HG02763 (cell line): ENCODE data around the gene HOXA7.

Source experiments
- ATAC-seq: cut with Tn5 transposase; IDR thresholded peaks from one replicate; pipeline ENCODE4 v1.9.1; 2021; ENCODE audit warnings: mild to moderate bottlenecking, moderate library complexity; ENCODE audit not compliant: unreplicated experiment

Gene HOXA7

DNA sequence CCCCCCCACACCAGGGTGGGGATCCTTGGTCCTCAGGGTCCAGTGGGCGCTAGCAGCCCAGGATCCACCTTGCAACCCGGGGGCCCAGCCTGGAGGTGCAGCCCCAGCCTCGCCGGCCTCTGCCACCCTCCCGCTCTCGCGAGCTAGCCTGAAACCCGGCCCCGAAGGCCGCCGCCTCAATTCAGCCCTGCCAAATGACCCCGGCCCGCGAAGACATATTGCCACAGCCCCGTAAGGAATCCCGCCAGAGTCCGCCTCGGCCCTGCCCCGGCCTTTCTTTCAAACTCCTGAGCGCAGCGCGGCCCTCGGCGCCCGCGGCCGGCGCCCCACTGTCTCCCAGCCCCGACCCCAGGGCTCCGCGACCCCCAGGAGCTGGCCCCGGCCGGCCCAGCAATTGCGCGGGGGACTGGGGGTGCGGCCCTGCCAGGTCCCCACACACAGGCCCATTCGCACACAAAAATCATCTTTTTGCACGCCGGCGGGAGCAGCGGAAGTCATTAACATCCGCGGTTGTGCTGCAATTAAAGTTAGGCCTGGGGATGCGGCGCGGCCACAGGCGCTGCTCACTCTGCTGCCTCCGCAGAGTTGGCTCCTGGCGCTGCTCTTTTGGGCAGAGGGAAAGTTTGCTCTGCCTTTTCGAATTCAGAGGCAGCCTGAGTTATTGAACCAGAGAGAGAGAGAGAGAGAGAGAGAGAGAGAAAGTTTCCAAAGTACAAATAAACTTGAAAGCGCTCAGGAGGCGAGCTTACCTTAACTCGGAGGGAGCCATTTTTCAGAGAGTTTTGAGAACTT lies 16.9 kb downstream of the HOXA7 start:
- ATAC-seq = no peak

DNA sequence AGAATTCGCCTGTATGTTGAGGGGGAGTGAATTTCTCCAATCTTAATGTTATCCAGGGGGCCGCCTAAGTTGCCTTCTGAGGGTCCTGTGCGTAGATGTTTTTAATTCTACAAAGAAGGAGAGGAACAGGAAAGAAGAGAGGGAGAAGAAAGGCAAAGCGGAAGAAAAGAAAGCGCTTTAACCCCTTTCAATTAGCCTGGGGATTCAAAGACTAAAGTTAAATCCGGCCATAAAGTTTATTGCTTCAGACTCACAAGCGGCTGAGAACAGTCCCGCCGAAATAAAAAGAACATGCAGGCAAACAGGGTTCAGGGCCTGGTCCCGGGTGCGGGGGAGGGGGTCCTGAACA lies 17.5 kb downstream of the HOXA7 start:
- ATAC-seq = no peak

DNA sequence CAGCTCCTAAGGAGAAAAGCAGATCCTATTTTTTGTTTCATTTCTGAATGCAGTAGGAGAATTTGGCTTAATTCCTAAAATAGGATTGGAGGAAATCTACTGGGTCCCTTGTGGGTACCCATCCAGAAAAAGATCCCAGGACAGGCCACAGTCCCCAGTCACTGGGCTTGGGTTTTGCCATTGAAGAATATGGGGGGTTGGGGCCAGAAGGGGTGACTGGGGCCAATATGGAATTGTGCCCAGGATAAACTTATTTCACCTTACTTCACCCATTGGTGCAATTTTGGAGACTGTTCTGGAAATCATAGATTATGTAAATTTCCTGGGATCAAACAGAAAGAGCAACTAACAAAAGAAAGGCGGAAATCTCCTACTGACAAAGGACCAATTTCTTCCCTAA lies 18.0 kb downstream of the HOXA7 start:
- no peak for ATAC-seq

DNA sequence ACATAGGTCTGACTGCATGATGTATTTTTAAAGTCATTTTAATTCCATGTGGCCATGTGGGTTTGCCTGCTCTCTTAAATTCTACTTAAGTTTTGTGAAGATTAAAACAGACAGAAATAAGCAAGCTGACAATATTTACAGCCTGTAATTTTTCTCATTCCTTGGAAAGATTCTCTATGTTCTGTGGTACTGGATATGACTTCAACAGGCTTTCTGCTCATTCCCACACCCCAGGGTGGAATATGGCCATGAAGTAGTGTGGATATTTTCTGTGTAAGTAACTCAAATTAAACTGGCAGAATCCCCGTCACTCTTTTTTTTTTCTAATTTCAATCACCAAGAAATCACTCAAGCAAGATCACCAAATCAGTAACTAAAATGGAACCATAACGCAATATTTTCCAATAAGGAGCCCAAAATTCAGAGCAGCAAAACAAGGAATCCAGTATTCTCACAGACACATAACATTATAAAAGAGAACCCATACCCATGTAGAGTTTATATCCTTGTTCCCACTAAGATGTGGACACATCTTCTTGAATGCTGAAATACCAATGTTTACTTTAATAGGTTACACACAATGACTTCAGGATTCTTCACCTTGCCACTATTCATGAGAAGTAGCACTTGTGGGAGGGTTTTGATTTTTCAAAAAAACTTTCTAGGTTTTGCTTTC lies 18.7 kb downstream of the HOXA7 start:
- no peak for ATAC-seq

DNA sequence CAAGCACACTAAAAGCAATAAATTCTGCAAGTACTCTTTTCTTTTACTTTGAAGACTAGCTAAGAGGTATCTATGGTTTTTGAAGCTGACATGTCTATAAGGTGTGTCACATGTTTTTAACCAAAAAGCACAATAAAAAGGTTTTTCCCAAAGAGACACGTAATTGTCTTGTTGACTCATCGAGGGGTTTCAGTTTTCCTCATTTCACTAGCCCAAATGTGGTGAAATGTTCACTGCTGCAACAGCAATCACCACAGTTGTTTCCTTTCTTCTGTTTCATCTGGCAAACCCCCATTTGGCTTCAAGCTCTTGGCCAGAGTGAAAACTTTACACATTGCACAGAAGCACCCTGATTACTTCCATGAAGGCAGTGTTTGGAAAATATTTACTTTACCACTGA lies 22.1 kb downstream of the HOXA7 start:
- ATAC-seq = no peak

DNA sequence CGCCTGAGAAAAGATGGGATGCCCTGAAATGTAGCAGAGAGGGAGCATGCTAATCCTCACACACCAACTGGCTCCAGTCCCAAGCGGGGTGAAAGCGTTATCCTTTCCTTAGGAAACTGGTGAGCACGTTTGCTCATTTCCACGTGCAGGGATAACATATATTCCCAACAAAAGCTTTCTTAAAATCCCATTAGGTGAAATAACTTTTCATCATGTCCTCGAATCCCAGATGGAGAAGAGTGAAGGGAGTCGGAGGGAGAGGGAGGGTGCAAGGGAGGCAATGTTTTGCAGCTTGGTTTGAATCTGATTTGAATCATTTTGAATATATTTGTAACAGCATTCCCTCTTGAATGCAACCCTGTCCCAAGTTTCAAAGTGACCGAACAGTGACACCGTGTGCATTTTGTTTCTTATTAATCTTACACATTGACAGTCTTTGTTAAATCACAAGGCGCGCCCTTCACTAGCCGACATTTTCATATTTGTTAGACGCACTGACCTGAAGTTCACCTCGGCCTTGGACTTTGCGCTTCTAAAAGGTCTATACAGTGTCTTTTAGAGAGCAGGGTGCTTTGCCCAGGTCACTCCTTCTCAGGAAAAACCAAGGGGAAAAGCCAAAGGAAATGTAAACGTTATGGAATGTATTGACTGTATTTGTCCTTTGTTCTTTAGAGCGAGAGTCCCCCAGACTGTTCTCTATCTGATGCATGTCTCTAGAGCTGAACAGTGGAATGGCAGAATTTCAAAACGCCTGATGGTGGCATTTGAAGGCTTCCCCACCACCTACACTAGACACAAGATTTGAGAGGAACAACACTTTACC lies 22.9 kb downstream of the HOXA7 start:
- ATAC-seq = no peak

DNA sequence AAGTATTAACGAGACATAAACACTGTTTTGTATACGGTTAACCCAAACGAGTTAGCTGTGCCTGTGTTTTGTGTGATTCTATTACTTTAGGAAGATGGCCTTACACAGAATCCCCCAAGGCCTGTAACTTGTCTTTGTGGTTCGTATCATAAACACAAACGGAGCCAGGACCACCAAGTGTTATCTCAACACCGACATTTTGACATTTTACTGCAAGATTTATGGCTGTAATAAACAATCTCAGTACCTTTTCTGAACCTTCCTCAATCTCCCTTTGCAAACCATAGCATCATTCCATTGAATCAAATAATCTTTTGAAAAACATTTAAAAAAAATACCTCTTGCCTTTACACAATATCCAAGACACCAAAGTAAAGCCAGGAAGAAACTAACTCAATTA lies 23.5 kb downstream of the HOXA7 start:
- no peak for ATAC-seq

DNA sequence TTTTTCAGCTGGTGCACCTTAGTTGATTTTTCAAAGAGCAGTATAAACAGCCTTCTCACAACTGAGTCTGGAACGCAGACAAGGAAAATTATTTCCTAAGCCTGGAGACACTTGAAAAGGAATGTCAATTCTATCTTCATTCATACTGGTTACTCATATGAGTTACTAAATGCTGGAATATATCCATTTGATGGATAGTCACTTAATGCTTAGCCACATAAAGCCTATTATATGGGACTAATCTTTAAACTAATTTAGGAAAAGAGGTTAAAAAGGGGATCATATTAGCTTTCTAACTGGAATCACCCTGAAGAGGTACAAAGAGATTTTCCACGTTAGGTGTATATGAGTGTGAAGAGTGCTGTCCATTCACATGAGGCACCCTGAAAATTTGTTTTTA lies 24.3 kb downstream of the HOXA7 start:
- ATAC-seq = no peak

DNA sequence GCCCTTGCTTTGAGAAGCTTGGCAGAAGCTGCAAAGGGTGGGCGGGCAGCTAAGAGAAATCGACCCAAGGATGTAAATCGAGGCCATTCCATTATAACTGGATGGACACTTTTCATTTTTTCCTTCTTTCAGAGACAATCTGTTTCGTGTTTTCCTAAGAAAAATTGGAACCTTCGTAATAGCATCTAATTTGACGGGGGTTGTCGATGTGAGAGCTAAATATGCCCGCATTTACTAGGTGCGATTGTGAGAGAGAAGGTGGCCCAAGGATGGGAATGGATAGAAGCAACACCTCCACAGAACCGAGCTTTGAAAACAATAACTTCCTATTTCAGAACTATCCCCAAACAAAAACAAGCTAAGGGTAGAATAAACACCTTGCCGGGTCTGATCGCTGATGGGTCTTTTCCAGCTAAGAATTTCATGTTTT lies 25.1 kb downstream of the HOXA7 start:
- no peak for ATAC-seq

DNA sequence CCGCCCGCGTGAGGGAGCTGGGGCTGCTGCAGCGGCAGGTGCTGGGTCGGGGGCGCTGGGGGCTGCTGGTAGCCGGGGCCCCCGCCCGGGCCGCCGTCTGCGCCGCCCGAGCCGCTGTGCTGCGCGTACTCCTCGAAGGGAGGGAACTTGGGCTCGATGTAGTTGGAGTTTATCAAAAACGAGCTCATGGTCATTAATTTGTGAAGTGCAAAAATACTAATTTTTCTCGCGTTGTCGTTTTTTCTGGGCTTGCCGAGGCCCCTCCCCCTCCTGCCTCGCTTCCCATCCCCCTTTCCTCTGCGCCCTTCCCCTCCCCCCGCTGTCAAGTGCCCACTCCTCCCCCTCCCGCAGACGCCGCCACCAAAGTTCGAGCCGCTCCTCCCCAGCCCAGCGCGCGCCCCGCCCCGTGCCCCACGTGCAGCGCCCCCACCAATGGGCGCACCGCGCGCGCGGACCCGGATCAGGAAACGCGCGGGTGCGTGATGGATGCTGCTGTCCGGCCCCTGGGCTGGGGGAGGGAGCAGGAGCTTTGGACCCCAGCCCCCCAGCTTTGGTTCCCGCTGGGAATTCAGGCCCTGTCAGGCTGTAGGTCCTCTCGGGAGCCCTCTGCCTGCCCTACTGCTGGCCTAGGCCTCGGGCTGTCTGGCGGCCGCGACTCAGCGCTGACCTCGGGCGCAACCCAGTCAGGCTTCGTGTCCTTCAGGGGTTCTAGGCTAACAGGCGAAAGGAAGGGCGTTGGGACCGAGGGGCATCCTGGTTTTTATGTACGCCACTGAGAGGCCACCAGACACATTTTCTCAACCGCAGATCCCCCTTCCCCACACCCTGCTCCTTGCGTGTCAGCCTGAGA lies 25.7 kb downstream of the HOXA7 start, which contains the start of gene HOXA4:
Gene HOXA4, minus strand, starts transcription at position 218 of the 850 bp plus-strand sequence. Its CDS starts 24 bp downstream, at position 194.
- ATAC-seq = peak; percentile 68

DNA sequence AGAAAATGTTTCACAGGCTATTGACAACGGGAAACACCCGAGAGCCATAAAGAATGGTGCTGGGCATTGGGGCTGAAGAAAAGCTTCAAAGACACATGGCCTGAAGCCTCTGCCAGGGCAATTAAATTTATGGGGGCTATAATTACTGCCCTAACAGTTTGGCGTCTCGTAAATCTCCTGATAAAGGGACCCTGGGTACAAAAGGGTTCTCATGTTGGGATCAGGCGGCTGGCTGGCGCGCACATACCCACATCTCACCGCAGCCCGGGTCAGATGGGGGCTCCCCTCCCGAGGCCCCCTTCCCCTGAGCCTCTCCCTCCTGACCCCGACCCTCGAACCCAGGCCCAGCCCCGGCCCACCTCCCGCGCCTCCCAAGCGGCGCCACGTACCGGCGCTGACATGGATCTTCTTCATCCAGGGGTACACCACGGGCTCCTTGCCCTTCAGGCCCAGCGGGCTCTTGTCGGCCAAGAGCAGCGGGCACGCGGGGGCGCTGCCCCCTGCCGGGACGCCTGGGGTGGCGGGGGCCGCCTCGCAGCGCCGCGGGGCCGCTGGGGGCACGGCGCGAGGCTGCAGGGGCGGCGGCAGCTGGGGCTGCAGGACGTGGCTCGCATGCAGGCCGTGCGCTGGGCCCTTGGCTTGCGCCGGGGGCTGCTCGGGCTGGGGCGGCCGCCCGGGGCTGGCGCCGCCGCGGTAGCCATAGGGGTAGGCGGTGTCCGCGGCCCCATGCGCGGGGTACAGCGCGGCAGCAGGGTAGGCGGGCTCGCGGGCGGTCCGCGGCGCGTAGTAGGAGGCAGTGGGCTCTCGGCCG lies 26.5 kb downstream of the HOXA7 start:
- ATAC-seq = no peak

DNA sequence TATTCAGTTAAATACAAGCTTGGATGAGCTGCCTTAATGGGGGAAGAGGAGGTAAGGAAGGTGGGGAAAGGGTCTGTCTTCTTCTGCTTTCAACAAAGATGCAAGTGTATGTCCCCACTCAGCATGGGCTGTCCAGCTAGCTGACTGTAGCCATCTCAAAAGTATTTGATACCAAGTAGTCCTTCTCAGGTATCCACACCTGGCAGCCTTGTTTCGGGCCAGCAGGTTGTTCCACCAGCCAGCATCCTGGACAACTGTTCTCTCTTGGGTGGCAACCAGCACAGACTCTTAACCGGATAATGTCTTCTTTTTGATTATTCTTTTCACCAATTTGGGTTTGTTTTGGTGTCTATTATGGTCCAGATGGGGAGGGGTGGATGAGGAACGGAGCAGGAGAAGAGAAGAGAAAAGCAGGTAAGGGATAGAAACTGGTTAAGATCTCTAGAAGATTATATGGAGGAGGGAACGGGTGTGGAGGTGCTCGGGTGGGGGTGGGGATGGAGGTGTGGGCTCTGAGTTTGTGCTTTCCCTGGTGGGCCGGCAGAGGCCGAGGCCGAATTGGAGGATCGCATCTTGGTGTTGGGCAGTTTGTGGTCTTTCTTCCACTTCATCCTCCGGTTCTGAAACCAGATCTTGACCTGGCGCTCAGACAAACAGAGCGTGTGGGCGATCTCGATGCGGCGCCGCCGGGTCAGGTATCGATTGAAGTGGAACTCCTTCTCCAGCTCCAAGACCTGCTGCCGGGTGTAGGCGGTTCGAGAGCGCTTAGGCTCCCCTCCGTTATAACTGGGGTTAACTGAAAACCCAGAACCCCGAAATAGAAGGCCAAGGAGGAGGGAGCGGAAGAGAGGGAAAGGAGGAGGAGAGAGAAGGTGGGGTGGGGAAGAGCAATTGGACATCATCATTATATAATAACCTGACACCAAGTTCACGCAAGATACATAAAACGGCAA lies 27.4 kb downstream of the HOXA7 start:
- ATAC-seq = no peak

DNA sequence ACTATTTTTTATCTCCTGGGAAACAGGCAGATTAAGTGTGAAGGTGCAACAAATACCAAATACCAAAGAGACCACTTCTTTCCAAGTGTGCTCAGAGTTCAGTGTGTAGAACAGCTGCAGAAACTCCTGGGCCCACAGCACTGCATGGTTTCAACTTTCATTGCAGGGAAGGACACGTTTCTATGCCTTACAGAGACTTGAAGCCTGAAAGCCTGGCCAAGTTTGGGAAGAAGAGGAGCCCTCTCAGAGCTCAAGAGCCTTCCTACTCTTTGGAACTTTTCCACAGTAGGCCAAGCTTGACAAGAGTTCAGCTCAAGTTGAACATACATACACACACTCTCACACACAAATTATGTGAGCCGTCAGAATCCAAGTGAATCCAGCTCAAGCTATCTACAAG lies 28.4 kb downstream of the HOXA7 start:
- no peak for ATAC-seq

DNA sequence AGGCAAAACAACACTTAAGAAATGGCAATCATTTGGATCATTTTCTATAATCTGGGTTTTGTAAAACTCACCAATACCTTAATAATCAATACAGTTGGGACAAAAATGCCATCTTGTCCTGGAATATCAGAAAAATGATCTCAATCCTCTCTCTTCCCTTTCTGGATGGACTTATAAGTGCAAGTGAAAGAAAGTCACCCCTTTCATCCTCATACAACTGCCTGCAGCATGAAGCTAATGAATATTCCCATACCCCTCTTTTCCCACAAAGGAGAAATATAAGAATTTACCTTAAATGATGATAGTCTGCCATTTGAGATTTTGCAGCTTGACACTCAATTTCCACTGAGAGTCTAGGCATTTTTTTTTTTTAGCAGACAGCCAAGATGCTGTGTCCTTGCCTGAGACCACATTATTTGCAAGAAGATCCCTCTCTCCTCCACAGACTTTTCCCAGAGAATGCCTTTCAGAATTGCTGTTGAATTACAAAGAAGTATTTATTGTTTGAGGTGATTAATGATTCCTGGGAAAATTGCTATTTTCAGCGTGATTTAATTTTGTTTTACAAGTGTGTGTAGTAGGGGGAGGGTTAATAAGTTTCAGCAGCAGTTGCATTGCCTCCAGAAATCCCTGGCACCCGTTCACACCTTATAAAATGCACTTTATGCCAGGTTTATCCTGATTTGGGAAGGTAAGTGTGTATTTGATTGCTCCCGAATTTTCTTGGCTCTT lies 29.7 kb downstream of the HOXA7 start:
- no peak for ATAC-seq

DNA sequence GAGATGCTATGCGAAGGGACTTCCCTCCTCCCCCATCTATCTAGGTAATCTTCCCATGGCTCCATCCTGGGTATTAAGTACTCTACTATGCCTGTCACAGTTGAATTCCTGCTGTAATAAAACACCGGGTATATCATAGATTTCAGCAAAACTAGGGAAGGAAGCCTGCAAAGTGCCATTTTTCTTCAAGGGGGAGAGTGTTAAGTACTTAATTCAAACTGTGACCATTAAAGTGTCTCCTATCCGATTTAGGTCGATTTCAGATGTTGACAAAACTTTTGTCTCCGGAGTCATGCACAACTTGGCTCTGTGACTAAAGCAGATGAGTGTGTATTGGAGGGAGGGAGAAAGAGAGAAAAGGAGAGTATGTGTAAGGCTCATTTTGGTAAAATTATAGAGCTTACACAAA lies 30.5 kb downstream of the HOXA7 start:
- no peak for ATAC-seq

DNA sequence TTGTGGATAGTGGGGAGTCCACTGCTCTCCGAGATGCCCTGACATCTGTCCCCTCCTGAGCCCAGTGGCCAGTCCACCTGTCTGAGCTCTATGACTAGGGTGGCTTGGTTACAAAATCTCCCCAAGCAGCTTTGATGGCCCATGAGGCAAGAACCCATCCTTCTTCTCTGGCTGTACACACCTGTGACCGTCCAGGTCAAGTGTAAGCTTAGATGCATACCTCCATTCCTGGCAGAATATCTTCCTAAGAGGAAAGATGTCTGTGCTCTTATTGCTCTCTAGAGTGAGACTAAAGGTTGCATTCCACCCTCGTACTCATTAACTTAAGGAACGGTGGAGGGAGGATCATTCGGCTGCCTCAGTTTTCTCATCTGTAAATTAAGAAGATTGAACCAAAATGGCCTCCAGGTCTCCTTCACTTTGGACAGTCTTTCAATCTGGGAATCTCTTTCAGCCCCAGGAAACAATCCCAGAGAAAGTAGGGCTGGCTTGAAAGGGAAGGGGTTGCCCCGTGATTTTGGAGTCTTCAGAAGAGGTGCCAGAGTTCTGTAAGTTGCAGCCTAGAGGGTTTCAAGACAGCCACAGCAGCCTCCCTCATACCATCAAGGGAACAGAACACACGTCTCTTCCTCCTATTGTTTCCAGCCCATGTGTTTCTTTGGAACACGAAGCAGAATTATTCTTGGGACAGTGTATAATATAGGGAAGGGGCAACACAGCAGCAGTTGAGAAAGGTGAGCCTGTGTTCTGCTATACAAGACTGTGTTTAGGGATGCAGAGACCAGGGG lies 31.4 kb downstream of the HOXA7 start:
- no peak for ATAC-seq
